ENCODE data around the gene ZFP42.
A peak's percentile ranks its signal among the peaks of the same experiment; 100 is the strongest.

The ZFP42 gene

DNA sequence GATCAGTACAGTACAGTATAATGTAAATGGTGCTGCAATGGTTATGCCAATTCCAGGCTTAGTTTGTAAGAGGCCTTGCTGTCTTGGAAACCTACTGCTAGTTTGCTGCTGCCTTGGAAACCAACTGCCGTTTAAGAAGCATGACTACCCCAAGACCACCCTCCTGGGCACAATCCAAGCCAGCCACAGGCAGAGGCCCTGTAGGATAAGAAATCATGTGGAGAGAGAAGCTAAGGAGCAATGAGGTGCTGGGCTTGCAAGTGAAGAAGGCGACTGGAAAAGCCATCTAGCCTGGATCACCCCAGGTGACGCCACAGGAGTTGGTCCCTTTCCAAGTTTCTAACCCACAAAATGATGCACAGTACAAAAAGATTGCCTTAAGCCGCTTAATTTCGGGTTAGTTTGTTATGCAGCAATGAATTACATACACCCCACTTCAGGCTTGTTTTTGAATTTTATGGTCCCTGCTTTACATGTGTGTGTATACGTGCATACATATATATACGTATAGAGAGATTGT lies 16.9 kb downstream of the ZFP42 start:
- Histone ChIP-seq H3K9ac (ENCODE audit: low read length) (no peak overlapping the region), H3K79me2 (ENCODE audit: control insufficient read depth, insufficient read depth, low read length) (peaks cover 5% of the 10 kb centered on the region), H3K4me1 (ENCODE audit: control insufficient read depth, low read depth, low read length) (peaks cover 2% of the 10 kb centered on the region), H2AK5ac (ENCODE audit: low read length) (no peak overlapping the region), H3K27ac (ENCODE audit: low read depth, low read length) (no peak overlapping the region), H2BK5ac (ENCODE audit: low read length) (no peak overlapping the region), H2BK120ac (ENCODE audit: low read depth, low read length) (no peak overlapping the region), H3K18ac (ENCODE audit: low read length) (no peak overlapping the region), H3K4me2 (ENCODE audit: low read length) (no peak overlapping the region), H3K36me3 (ENCODE audit: control insufficient read depth, insufficient read depth, low read length) (no peaks in the 10 kb centered on the region), H4K5ac (ENCODE audit: low read length) (no peak overlapping the region), H2BK15ac (replicated peaks; ENCODE audit: low read depth) (no peak overlapping the region), H3K4me3 (ENCODE audit: low read length) (no peak overlapping the region), H3K27me3 (ENCODE audit: insufficient read depth, low read length, poor library complexity) (no peaks in the 10 kb centered on the region), H3K56ac (ENCODE audit: low read length) (no peak overlapping the region), H4K8ac (ENCODE audit: low read depth, low read length) (no peak overlapping the region), H3K23ac (ENCODE audit: low read length) (no peak overlapping the region), H3K4ac (ENCODE audit: low read depth, low read length) (no peak overlapping the region), H3K79me1 (ENCODE audit: low read length) (peaks cover 2% of the 10 kb centered on the region)
- WGBS (ENCODE audit: extremely low coverage, insufficient coverage, low lambda C conversion rate): no CpG with 5 or more reads among the region's 7 CpGs
- peak; percentile 37 for DNase-seq

DNA sequence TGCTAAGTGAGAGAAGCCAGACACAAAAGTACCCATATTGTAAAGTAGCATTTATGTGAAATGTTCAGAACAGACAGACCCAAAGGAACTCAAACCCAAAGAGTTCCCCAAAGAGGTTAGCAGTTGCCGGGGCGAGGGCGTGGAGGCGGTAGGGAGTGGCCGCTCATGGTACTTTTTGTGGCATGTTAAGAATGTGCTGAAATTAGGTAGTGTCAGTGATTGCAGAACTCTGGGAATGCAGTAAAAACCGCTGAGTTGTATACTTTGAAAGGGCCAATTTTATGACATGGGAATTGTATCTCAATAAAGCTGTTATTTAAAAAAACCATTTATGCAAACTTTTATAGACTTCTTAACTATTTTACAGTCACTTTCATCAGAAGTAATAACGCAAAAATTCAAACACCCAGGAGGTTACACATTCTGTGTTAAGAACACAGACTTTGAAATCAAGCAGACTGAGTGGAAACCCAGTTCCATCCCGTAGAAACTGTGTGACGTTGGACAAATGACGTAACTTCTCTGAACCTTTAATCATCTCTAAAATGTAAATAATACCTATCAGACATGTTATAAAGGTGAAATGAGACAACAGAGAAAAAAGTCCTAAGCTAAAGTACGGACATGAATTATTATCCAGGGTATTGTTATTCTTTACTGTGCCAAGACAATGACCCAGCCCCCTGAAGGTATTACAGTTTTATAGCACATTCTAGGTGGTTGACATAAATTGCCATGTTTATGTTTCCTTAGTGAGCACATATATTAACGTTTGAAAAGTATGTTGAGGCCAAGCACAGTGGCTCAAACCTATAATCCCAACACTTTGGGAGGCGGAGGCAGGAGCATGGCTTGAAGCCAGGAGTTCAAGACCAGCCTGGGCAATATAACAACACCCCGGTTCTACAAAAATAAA lies 19.7 kb downstream of the ZFP42 start:
- H3K27ac ChIP-seq (ENCODE audit: low read depth, low read length): no peak overlapping the region

DNA sequence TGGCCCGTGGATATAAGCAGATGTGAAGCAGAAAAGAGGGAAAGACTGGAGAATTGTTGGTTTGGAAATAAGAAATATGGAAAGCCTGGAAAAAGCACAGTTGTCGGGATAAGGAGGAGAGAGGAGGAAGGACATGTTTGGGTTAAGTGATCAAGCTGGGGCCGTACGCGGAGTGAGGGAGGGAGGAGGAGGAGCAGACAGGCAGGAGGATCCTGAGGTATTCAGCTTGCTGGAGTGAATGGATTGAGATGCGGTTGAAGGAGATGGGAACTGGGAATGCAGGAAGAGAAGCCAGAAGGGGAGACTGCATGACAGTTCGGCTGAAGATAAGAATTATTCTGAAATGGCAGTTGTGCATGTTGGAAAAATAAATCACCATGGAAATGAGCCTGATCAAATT lies 21.2 kb downstream of the ZFP42 start:
- Histone ChIP-seq H3K27ac (ENCODE audit: low read depth, low read length) (no peak overlapping the region), H2AK5ac (ENCODE audit: low read length) (no peak overlapping the region), H3K79me2 (ENCODE audit: control insufficient read depth, insufficient read depth, low read length) (no peaks in the 10 kb centered on the region), H3K79me1 (ENCODE audit: low read length) (no peaks in the 10 kb centered on the region), H3K18ac (ENCODE audit: low read length) (no peak overlapping the region), H3K36me3 (ENCODE audit: control insufficient read depth, insufficient read depth, low read length) (no peaks in the 10 kb centered on the region), H3K23ac (ENCODE audit: low read length) (no peak overlapping the region), H3K4me2 (ENCODE audit: low read length) (no peak overlapping the region), H3K4me1 (ENCODE audit: control insufficient read depth, low read depth, low read length) (peaks cover 2% of the 10 kb centered on the region), H2BK15ac (replicated peaks; ENCODE audit: low read depth) (no peak overlapping the region), H2BK120ac (ENCODE audit: low read depth, low read length) (no peak overlapping the region), H4K5ac (ENCODE audit: low read length) (no peak overlapping the region), H3K9ac (ENCODE audit: low read length) (no peak overlapping the region), H2BK5ac (ENCODE audit: low read length) (no peak overlapping the region), H4K8ac (ENCODE audit: low read depth, low read length) (no peak overlapping the region), H3K4ac (ENCODE audit: low read depth, low read length) (no peak overlapping the region), H3K27me3 (ENCODE audit: insufficient read depth, low read length, poor library complexity) (no peaks in the 10 kb centered on the region), H3K56ac (ENCODE audit: low read length) (peak overlapping the region; percentile 2), H3K4me3 (ENCODE audit: low read length) (no peak overlapping the region)
- WGBS (ENCODE audit: extremely low coverage, insufficient coverage, low lambda C conversion rate): no CpG with 5 or more reads among the region's 7 CpGs
- peak; percentile 85 for DNase-seq

More for the DNA sequence above, 19.7 kb downstream of the ZFP42 start:
- Histone ChIP-seq H2AK5ac (ENCODE audit: low read length) (no peak overlapping the region), H3K4me2 (ENCODE audit: low read length) (no peak overlapping the region), H4K5ac (ENCODE audit: low read length) (no peak overlapping the region), H3K4ac (ENCODE audit: low read depth, low read length) (no peak overlapping the region), H3K18ac (ENCODE audit: low read length) (no peak overlapping the region), H3K79me1 (ENCODE audit: low read length) (no peaks in the 10 kb centered on the region), H3K9ac (ENCODE audit: low read length) (no peak overlapping the region), H2BK5ac (ENCODE audit: low read length) (no peak overlapping the region), H3K36me3 (ENCODE audit: control insufficient read depth, insufficient read depth, low read length) (no peaks in the 10 kb centered on the region), H3K23ac (ENCODE audit: low read length) (no peak overlapping the region), H3K79me2 (ENCODE audit: control insufficient read depth, insufficient read depth, low read length) (no peaks in the 10 kb centered on the region), H3K4me3 (ENCODE audit: low read length) (no peak overlapping the region), H2BK120ac (ENCODE audit: low read depth, low read length) (no peak overlapping the region), H4K8ac (ENCODE audit: low read depth, low read length) (no peak overlapping the region), H3K56ac (ENCODE audit: low read length) (no peak overlapping the region), H3K27me3 (ENCODE audit: insufficient read depth, low read length, poor library complexity) (no peaks in the 10 kb centered on the region), H3K4me1 (ENCODE audit: control insufficient read depth, low read depth, low read length) (peaks cover 2% of the 10 kb centered on the region), H2BK15ac (replicated peaks; ENCODE audit: low read depth) (no peak overlapping the region)
- DNase-seq: peak; percentile 83
- WGBS (ENCODE audit: extremely low coverage, insufficient coverage, low lambda C conversion rate): no CpG with 5 or more reads among the region's 14 CpGs

DNA sequence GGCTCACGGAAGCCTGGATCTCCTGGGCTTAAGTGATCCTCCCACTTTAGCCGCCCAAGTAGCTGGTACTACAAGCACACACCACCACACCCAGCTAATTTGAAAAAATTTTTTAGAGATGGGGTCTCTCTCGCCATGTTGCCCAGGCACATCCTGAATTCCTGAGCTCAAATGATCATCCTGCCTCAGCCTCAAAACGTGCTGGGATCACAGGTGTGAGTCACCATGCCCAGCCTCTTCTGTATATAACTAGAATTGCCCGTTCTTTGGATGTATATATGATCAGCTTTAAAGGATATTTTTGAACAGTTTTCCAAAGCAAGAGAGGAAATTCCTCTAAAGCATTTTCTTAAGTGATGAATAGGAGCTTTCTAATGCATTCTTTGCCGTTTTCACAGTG lies 22.7 kb downstream of the ZFP42 start:
- Histone ChIP-seq H4K5ac (ENCODE audit: low read length) (no peak overlapping the region), H3K27me3 (ENCODE audit: insufficient read depth, low read length, poor library complexity) (no peaks in the 10 kb centered on the region), H3K9ac (ENCODE audit: low read length) (no peak overlapping the region), H3K79me1 (ENCODE audit: low read length) (no peaks in the 10 kb centered on the region), H4K8ac (ENCODE audit: low read depth, low read length) (no peak overlapping the region), H2BK120ac (ENCODE audit: low read depth, low read length) (no peak overlapping the region), H3K56ac (ENCODE audit: low read length) (no peak overlapping the region), H3K4ac (ENCODE audit: low read depth, low read length) (no peak overlapping the region), H3K27ac (ENCODE audit: low read depth, low read length) (no peak overlapping the region), H3K23ac (ENCODE audit: low read length) (no peak overlapping the region), H3K18ac (ENCODE audit: low read length) (no peak overlapping the region), H3K36me3 (ENCODE audit: control insufficient read depth, insufficient read depth, low read length) (no peaks in the 10 kb centered on the region), H2BK15ac (replicated peaks; ENCODE audit: low read depth) (peak overlapping the region; percentile 89), H3K79me2 (ENCODE audit: control insufficient read depth, insufficient read depth, low read length) (no peaks in the 10 kb centered on the region), H2BK5ac (ENCODE audit: low read length) (no peak overlapping the region), H3K4me2 (ENCODE audit: low read length) (no peak overlapping the region), H2AK5ac (ENCODE audit: low read length) (no peak overlapping the region), H3K4me3 (ENCODE audit: low read length) (no peak overlapping the region), H3K4me1 (ENCODE audit: control insufficient read depth, low read depth, low read length) (peaks cover 2% of the 10 kb centered on the region)
- WGBS (ENCODE audit: extremely low coverage, insufficient coverage, low lambda C conversion rate): no CpG with 5 or more reads among the region's 6 CpGs
- no peak for DNase-seq

DNA sequence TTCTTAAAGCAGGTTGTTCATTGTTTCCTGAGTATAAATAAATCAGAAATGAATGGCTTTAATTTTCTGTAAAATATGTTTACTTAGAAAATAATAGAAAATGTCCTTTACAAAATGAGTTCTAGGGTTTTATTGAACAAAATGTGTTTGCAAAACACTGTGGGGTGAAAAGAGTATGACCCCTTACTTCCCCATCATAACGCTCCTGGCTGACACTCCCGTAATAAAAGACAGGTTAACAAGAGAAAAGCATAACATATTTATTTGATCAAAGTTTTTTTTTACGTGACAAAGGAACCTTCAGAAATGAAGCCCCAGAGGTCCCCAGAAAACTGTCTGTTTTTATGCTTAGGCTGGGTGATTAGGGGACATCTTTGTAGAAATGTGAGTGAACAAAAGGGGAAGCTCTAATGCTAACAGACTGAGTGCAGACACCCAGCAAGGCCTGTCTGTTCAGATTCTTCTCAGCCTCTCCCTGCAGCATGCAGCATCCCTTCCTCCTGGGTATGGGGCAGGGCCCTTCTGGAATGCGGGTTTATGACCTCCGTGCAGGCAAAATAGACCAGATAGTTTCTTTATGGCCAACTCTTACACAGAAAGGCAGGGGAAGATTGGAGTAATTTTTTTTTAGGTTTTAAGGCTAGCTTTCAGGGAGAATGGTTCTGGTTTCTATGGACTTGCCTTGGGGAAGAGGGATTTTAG lies 26.1 kb downstream of the ZFP42 start:
- no CpG with 5 or more reads among the region's 5 CpGs for WGBS (ENCODE audit: extremely low coverage, insufficient coverage, low lambda C conversion rate)

More for the DNA sequence above, 26.1 kb downstream of the ZFP42 start:
- H3K23ac ChIP-seq (ENCODE audit: low read length): no peak overlapping the region
- no peaks in the 10 kb centered on the region for H3K27me3 ChIP-seq (ENCODE audit: insufficient read depth, low read length, poor library complexity)
- no peak overlapping the region for H2BK120ac ChIP-seq (ENCODE audit: low read depth, low read length)
- no peaks in the 10 kb centered on the region for H3K4me1 ChIP-seq (ENCODE audit: control insufficient read depth, low read depth, low read length)
- no peak overlapping the region for H3K18ac ChIP-seq (ENCODE audit: low read length)
- H3K27ac ChIP-seq (ENCODE audit: low read depth, low read length): no peak overlapping the region
- no peak overlapping the region for H2BK5ac ChIP-seq (ENCODE audit: low read length)
- no peak overlapping the region for H4K5ac ChIP-seq (ENCODE audit: low read length)
- DNase-seq: peak; percentile 39
- H3K56ac ChIP-seq (ENCODE audit: low read length): no peak overlapping the region
- no peak overlapping the region for H2AK5ac ChIP-seq (ENCODE audit: low read length)
- H3K4me3 ChIP-seq (ENCODE audit: low read length): no peak overlapping the region
- no peak overlapping the region for H3K9ac ChIP-seq (ENCODE audit: low read length)
- no peaks in the 10 kb centered on the region for H3K79me1 ChIP-seq (ENCODE audit: low read length)
- no peak overlapping the region for H4K8ac ChIP-seq (ENCODE audit: low read depth, low read length)
- H3K4ac ChIP-seq (ENCODE audit: low read depth, low read length): no peak overlapping the region
- no peaks in the 10 kb centered on the region for H3K36me3 ChIP-seq (ENCODE audit: control insufficient read depth, insufficient read depth, low read length)
- H3K4me2 ChIP-seq (ENCODE audit: low read length): no peak overlapping the region
- H2BK15ac ChIP-seq (replicated peaks; ENCODE audit: low read depth): no peak overlapping the region
- no peaks in the 10 kb centered on the region for H3K79me2 ChIP-seq (ENCODE audit: control insufficient read depth, insufficient read depth, low read length)

Measured in mesendoderm (in vitro differentiated cells).